Ovary (tissue), 3 donors: ENCODE measurements around the gene SCN1A.

Source experiments
- EP300 ChIP-seq: sonication (generic); formaldehyde crosslinking; IDR thresholded peaks from one replicate; pipeline ENCODE4 v1.6.1; 2017; ENCODE audit warnings: antibody characterized with exemption
- POLR2A ChIP-seq: fragments of 450-650 bp; IDR thresholded peaks from one replicate; pipeline ENCODE4 v1.6.1; 2017; ENCODE audit warnings: antibody characterized with exemption, mild to moderate bottlenecking, moderate library complexity
- TF ChIP-seq, protein P1 (sequence below), 3 donors: fragments of 450-650 bp in 2 of 3; fragments of 200-600 bp in 1 of 3; IDR thresholded peaks; one replicate each; pipeline versions ENCODE4 v1.5.1 to v1.8.0; 2016 to 2022; ENCODE audit warnings: antibody characterized with exemption in 3 of 3, mild to moderate bottlenecking in 1 of 3
- donor health status: DM: no; HTN: no; CAD: no.

DNA sequence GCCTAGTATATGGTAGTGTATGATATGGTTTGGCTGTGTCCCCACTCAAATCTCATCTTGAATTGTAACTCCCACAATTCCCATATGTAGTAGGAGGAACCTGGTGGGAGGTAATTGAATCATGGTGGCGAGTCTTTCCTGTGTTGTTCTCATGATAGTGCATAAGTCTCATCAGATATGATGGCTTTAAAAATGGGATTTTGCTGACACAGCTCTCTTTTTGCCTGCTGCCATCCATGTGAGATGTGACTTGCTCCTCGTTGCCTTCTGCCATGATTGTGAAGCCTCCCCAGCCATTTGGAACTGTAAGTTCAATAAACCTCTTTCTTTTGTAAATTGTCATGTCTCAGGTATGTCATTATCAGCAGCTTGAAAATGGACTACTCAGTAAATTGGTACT lies 9.5 kb upstream of the SCN1A start:
- TF ChIP-seq POLR2A (no peak), EP300 (no peak)
- TF ChIP-seq, protein P1, sequence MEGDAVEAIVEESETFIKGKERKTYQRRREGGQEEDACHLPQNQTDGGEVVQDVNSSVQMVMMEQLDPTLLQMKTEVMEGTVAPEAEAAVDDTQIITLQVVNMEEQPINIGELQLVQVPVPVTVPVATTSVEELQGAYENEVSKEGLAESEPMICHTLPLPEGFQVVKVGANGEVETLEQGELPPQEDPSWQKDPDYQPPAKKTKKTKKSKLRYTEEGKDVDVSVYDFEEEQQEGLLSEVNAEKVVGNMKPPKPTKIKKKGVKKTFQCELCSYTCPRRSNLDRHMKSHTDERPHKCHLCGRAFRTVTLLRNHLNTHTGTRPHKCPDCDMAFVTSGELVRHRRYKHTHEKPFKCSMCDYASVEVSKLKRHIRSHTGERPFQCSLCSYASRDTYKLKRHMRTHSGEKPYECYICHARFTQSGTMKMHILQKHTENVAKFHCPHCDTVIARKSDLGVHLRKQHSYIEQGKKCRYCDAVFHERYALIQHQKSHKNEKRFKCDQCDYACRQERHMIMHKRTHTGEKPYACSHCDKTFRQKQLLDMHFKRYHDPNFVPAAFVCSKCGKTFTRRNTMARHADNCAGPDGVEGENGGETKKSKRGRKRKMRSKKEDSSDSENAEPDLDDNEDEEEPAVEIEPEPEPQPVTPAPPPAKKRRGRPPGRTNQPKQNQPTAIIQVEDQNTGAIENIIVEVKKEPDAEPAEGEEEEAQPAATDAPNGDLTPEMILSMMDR (IDR thresholded peaks at IDR 0.05), result no peak
